ENCODE results near the gene SIM2. TPM values are rescaled to one million over a fixed set of nuclear protein-coding genes. Genes with fewer than 3 reads are reported as not detected.

Gene SIM2
- total RNA-seq, 1 experiment from 2014 or later, result 23.9 TPM

- TF ChIP-seq REST (IDR thresholded peaks at IDR 0.05; ENCODE audit: low read depth) (no peak), EGR1 (IDR thresholded peaks at IDR 0.05; ENCODE audit: low read depth) (no peak), FOSL1 (IDR thresholded peaks at IDR 0.05; ENCODE audit: low read depth) (no peak), EZH2 (IDR thresholded peaks at IDR 0.05) (no peak), CEBPB (IDR thresholded peaks at IDR 0.05; ENCODE audit: low read depth) (no peak)
These were observed 55.5 kb downstream of the SIM2 start (continued) for GRCh38 chr21:36754241-36754898.

- ChIA-PET POLR2A (no interaction called here), CTCF (no interaction called here)
These were observed 57.6 kb downstream of the SIM2 start for GRCh38 chr21:36756527-36756926.

More at GRCh38 chr21:36756527-36756926, 57.6 kb downstream of the SIM2 start:
- ATAC-seq (no peak), DNase-seq (ENCODE audit: low read depth, low spot score) (no peak)
- no peaks in the 10 kb centered on the region; a peak in 1 of 4 replicates for H3K4me1 ChIP-seq (ENCODE audit: control insufficient read depth in 1 of 2, insufficient read depth in 2 of 2, low read length in 2 of 2)
- no peak overlapping the region for H3K4me2 ChIP-seq (ENCODE audit: low read length)
- RAD21 ChIA-PET (ENCODE audit: low non-redundant PET in 1 of 2, low total read pairs in 2 of 2, uncharacterized antibody in 2 of 2, unreplicated experiment in 2 of 2), result no interaction called here
- intact Hi-C loops (cut with micrococcal nuclease), result loop anchor here (10.0 kb wide), 2 partner anchors 88 to 168 kb away; no protein-coding TSS in a partner anchor
- no peak overlapping the region for H2AFZ ChIP-seq (ENCODE audit: low read depth, low read length, poor library complexity, severe bottlenecking)
- H3K79me2 ChIP-seq (ENCODE audit: insufficient read depth, low read length), result no peaks in the 10 kb centered on the region
- TF ChIP-seq SIN3A (IDR thresholded peaks at IDR 0.05; ENCODE audit: low read depth) (no peak), ZFX (IDR thresholded peaks at IDR 0.05) (no peak), EGR1 (IDR thresholded peaks at IDR 0.05; ENCODE audit: low read depth) (no peak), ZNF274 (IDR thresholded peaks at IDR 0.05; ENCODE audit: low read depth, low read length) (no peak), ELF1 (IDR thresholded peaks at IDR 0.05; ENCODE audit: borderline replicate concordance, low read depth) (no peak), ZBTB33 (IDR thresholded peaks at IDR 0.05; ENCODE audit: extremely low read depth, insufficient replicate concordance, low read length) (no peak), POLR2A (IDR thresholded peaks at IDR 0.05; ENCODE audit: borderline replicate concordance, extremely low read depth, insufficient read depth, insufficient read length) (no peak), JUND (IDR thresholded peaks at IDR 0.05) (no peak), RAD21 (IDR thresholded peaks at IDR 0.05; ENCODE audit: low read depth) (no peak), YY1 (IDR thresholded peaks at IDR 0.05; ENCODE audit: extremely low read depth, insufficient replicate concordance, low read depth, low read length) (no peak), CEBPB (IDR thresholded peaks at IDR 0.05; ENCODE audit: low read depth) (no peak), EZH2 (IDR thresholded peaks at IDR 0.05) (no peak), MAX (IDR thresholded peaks at IDR 0.05) (no peak)
- H4K20me1 ChIP-seq (ENCODE audit: insufficient read depth), result no peaks in the 10 kb centered on the region
- no TSS peak for BruUV-seq (replicated peaks)
- no peak overlapping the region for H3K4me3 ChIP-seq (replicated peaks in 1 of 2; ENCODE audit: low read depth in 1 of 2, low read length in 2 of 2)
- no peaks in the 10 kb centered on the region for H3K9me3 ChIP-seq (ENCODE audit: control insufficient read depth in 1 of 2, insufficient read depth in 1 of 2, low read depth in 1 of 2, low read length in 2 of 2)
- H3K27ac ChIP-seq (ENCODE audit: low read depth, low read length), result no peak overlapping the region
- no peak overlapping the region for H3K9ac ChIP-seq (ENCODE audit: low read length)
- H3K36me3 ChIP-seq (ENCODE audit: control insufficient read depth in 1 of 2, insufficient read depth in 2 of 2, low read length in 2 of 2), result no peaks in the 10 kb centered on the region
- H3K9me2 ChIP-seq (ENCODE audit: insufficient read depth), result no peaks in the 10 kb centered on the region
- no peaks in the 10 kb centered on the region for H3K27me3 ChIP-seq (ENCODE audit: insufficient read depth, low read length)
